Chondrocyte (in vitro differentiated cells): Measurements from ENCODE around the gene RAB2B. TPM values are rescaled to one million over a fixed set of nuclear protein-coding genes. Genes with fewer than 3 reads are reported as not detected.

Experiments
- DNase-seq: peaks from one replicate; pipeline ENCODE4 v3.0.0; 2021; ENCODE audit warnings: mixed read lengths, low spot score
- H3K27ac Mint-ChIP-seq: one replicate; pipeline ENCODE4 v1.8.0; 2021; ENCODE audit warnings: mild to moderate bottlenecking, moderate library complexity, mixed read lengths; ENCODE audit not compliant: unreplicated experiment
- H3K27me3 Mint-ChIP-seq: 2 replicates; pipeline ENCODE4 v1.8.0; 2021; ENCODE audit warnings: low read depth, mixed read lengths
- H3K36me3 Mint-ChIP-seq: 2 replicates; pipeline ENCODE4 v1.8.0; 2021; ENCODE audit warnings: low read depth, mixed read lengths
- H3K4me1 Mint-ChIP-seq: 2 replicates; pipeline ENCODE4 v1.8.0; 2021; ENCODE audit warnings: low read depth, mild to moderate bottlenecking, mixed read lengths
- H3K4me3 Mint-ChIP-seq: one replicate; pipeline ENCODE4 v1.8.0; 2021; ENCODE audit warnings: mild to moderate bottlenecking, moderate library complexity, mixed read lengths; ENCODE audit not compliant: unreplicated experiment
- H3K9me3 Mint-ChIP-seq: 2 replicates; pipeline ENCODE4 v1.8.0; 2021; ENCODE audit warnings: low read depth, mixed read lengths
- CTCF ChIP-seq: fragments of 200-600 bp; sonication (generic); IDR thresholded peaks from 2 replicates; pipeline ENCODE4 v1.5.0; 2021; ENCODE audit warnings: antibody characterized with exemption, mild to moderate bottlenecking, moderate library complexity
- total RNA-seq: library from RNA; stranded (reverse); gene quantifications from 3 replicates; pipeline ENCODE4 v1.2.1, GENCODE V29; 2021

RAB2B gene
- total RNA-seq, 1 donor from 2014 or later: 39.7 TPM

DNA sequence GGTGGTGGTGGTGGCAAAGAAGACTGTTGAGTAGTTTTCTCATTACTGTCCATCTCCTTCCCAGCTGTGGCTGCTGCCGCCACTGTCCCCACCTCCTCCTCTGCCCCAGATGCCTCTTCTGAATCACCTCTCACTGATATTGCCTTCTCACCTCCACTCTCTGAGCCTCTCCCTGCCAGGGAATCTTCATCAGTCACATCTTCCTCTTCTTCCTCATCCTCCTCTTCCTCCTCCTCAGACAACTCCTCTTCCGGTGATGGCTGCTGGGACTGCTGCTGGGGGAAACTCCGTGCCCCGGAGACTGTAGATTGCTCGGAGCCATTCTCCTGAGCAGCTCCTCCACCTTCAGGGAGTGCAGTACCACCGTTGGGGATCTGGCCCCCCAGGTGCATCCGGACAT lies 46.4 kb upstream of the RAB2B start:
- Mint-ChIP-seq H3K36me3 (peaks cover 6% of the 10 kb centered on the region), H3K27ac (no peak overlapping the region), H3K9me3 (no peaks in the 10 kb centered on the region), H3K4me1 (peaks cover 10% of the 10 kb centered on the region), H3K4me3 (no peak overlapping the region), H3K27me3 (no peaks in the 10 kb centered on the region)
- no peak for DNase-seq
- no peak for TF ChIP-seq CTCF

GRCh38 chr14:21521501-21521900 lies 44.7 kb upstream of the RAB2B start:
- DNase-seq: no peak
- H3K36me3 Mint-ChIP-seq: peaks cover 6% of the 10 kb centered on the region

DNA sequence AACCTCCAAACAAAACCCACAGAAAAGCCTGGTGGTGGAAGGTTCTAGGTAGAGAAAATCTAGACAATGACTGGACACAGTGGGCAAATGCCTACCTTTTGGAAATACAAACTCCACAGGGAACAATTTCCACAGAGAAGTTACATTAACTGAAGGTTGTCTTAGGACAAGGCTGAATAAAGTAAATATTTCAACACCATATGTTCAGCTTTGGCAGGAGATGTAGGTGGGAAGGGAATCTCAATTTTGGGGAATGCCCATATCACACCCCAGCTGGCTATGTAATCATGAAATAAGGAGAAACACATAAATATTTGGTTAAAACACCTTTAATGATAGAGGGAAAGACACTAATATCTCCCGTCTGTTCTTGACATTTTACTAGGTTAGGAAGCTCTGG lies 44.0 kb upstream of the RAB2B start:
- Mint-ChIP-seq H3K4me1 (peaks cover 4% of the 10 kb centered on the region), H3K27me3 (no peaks in the 10 kb centered on the region), H3K9me3 (no peaks in the 10 kb centered on the region), H3K27ac (no peak overlapping the region), H3K4me3 (no peak overlapping the region), H3K36me3 (peaks cover 6% of the 10 kb centered on the region)
- DNase-seq: no peak
- no peak for TF ChIP-seq CTCF

More at GRCh38 chr14:21521501-21521900, 44.7 kb upstream of the RAB2B start:
- no peak overlapping the region for H3K4me3 Mint-ChIP-seq
- H3K9me3 Mint-ChIP-seq: no peaks in the 10 kb centered on the region
- H3K27ac Mint-ChIP-seq: no peak overlapping the region
- TF ChIP-seq CTCF: no peak
- H3K4me1 Mint-ChIP-seq: peaks cover 4% of the 10 kb centered on the region
- H3K27me3 Mint-ChIP-seq: no peaks in the 10 kb centered on the region

DNA sequence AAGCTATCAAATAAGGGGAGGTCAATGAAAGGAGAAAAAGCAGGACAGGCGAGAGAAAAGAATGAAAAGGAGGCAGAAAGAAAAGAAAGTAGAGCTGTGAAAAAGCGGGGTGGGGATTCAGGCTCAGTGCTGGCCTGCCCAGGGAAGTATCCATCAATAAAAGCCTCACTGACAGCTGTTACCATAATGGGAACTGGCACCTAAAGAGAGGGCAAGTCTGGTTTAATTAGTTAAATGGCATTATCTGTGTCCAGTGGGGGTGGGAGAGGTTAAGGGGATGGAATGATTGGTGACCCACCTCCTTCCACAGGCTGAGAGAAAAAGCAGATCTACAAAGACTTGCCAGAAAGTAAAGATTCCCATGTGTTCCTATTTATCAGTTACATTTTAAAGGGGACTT lies 42.0 kb upstream of the RAB2B start:
- no peaks in the 10 kb centered on the region for H3K4me1 Mint-ChIP-seq
- no peak for TF ChIP-seq CTCF
- no peaks in the 10 kb centered on the region for H3K9me3 Mint-ChIP-seq
- no peaks in the 10 kb centered on the region for H3K27me3 Mint-ChIP-seq
- H3K27ac Mint-ChIP-seq: no peak overlapping the region
- peaks cover 3% of the 10 kb centered on the region for H3K36me3 Mint-ChIP-seq
- H3K4me3 Mint-ChIP-seq: no peak overlapping the region
- DNase-seq: no peak

DNA sequence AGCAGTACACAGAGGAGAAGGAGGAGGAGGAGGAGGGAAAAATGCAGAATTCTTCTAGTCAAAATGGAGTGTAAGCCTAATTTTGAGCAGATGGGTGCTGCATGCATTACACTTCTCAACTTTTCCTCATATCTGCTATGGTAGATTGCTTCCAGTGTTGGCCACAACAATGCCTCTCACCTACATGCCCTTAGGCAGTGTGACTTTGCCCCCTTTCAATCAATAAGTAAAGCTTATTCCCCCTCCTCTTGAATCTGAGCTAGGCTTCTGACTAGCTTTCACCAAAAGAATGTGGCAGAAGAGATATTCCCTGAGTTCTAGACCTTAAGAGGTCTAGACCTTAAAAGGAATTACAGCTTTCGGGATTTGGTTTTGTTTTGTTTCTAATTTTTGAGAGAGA lies 37.6 kb upstream of the RAB2B start:
- no peaks in the 10 kb centered on the region for H3K36me3 Mint-ChIP-seq
- DNase-seq: no peak
- H3K27me3 Mint-ChIP-seq: no peaks in the 10 kb centered on the region
- no peak overlapping the region for H3K27ac Mint-ChIP-seq
- H3K9me3 Mint-ChIP-seq: peaks cover 4% of the 10 kb centered on the region
- peaks cover 21% of the 10 kb centered on the region for H3K4me1 Mint-ChIP-seq
- no peak overlapping the region for H3K4me3 Mint-ChIP-seq
- TF ChIP-seq CTCF: no peak
